HUES64 (cell line): ENCODE data around the gene KAZN.

ENCODE experiments used
- H3K27ac ChIP-seq: 2 replicates; pipeline ENCODE4 v1.7.0; 2013; ENCODE audit warnings: low read depth, low read length, inconsistent platforms
- H3K27me3 ChIP-seq: 2 replicates; pipeline ENCODE4 v1.6.1; 2013; ENCODE audit warnings: mild to moderate bottlenecking, low read length; ENCODE audit not compliant: insufficient read depth
- H3K36me3 ChIP-seq: 2 replicates; pipeline ENCODE4 v1.6.1; 2013; ENCODE audit warnings: mild to moderate bottlenecking, low read length; ENCODE audit not compliant: insufficient read depth
- H3K4me1 ChIP-seq: 2 replicates; pipeline ENCODE4 v1.6.1; 2013; ENCODE audit warnings: mild to moderate bottlenecking, low read length, moderate library complexity; ENCODE audit not compliant: insufficient read depth
- H3K4me3 ChIP-seq: 2 replicates; pipeline ENCODE4 v1.5.1; 2013; ENCODE audit warnings: mild to moderate bottlenecking, low read length, moderate library complexity
- H3K9ac ChIP-seq: 2 replicates; pipeline ENCODE4 v1.6.1; 2013; ENCODE audit warnings: mild to moderate bottlenecking, low read depth, low read length
- H3K9me3 ChIP-seq: 2 replicates; pipeline ENCODE4 v1.6.1; 2013; ENCODE audit warnings: low read depth, low read length; ENCODE audit not compliant: insufficient read depth
- WGBS: fragments of 150-250, 120-280 bp; methylation state at CpG from one replicate; pipeline ENCODE4 v1.1.7; 2013; ENCODE audit warnings: missing lambda C conversion rate; 5-methylcytosine and 5-hydroxymethylcytosine counted together

Gene KAZN

GRCh38 chr1:15018767-15019166 is 420.3 kb downstream of the KAZN start:
- no peak overlapping the region for H3K4me3 ChIP-seq
- H3K9ac ChIP-seq: no peak overlapping the region
- no peaks in the 10 kb centered on the region for H3K9me3 ChIP-seq
- WGBS: 92% methylated on average over 4 of the region's 4 CpGs
- no peaks in the 10 kb centered on the region for H3K36me3 ChIP-seq
- no peak overlapping the region for H3K27ac ChIP-seq
- no peaks in the 10 kb centered on the region for H3K4me1 ChIP-seq
- no peaks in the 10 kb centered on the region for H3K27me3 ChIP-seq

- H3K9ac ChIP-seq: no peak overlapping the region
- H3K27me3 ChIP-seq: no peaks in the 10 kb centered on the region
- H3K27ac ChIP-seq: no peak overlapping the region
- no peaks in the 10 kb centered on the region for H3K36me3 ChIP-seq
- WGBS: 62% methylated on average over 14 of the region's 18 CpGs
- no peak overlapping the region for H3K4me3 ChIP-seq
- H3K9me3 ChIP-seq: no peaks in the 10 kb centered on the region
- no peaks in the 10 kb centered on the region for H3K4me1 ChIP-seq
Observed at GRCh38 chr1:15020943-15021745, 422.7 kb downstream of the KAZN start.

DNA sequence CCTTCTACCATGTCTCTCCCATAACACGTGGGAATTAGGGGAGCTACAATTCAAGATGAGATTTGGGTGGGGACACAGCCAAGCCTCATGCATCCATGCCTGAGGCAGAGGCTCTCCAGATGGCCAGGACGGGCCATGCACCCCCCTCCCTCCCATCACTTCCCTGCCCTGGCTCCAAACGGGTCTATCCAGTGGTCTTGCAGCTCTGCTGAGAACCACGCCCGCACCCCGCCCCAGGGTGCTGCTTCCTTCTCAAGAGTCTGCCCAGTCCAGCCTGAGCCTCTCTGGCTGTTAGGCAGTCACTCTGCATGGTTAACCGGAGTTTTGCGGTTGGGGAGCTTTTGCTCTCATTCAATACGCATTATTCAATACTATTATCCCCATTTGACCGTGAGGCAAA is 423.6 kb downstream of the KAZN start:
- H3K27ac ChIP-seq: no peak overlapping the region
- H3K9ac ChIP-seq: no peak overlapping the region
- no peak overlapping the region for H3K4me3 ChIP-seq
- no peaks in the 10 kb centered on the region for H3K9me3 ChIP-seq
- no peaks in the 10 kb centered on the region for H3K4me1 ChIP-seq
- H3K27me3 ChIP-seq: no peaks in the 10 kb centered on the region
- H3K36me3 ChIP-seq: no peaks in the 10 kb centered on the region
- WGBS: 94% methylated on average over 10 of the region's 10 CpGs

DNA sequence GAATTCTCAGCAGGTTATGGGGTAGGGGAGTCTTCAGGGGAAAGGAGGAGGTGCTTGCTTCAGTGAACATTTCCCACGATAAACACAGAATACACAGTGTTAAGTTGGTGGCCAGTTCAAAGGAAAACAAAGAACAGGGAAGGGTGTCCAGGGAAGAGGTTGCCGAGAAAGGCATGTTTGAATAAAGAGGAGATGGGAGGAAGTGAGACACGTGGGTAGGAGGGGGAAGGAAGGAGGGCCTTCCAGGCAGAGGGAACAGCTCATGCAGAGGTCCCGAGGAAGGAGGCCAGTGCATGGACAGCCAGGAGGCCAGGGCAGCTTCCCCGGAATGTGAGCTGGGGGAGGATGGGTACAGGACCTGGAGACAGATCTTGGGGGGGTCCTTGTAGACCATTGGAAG is 424.7 kb downstream of the KAZN start:
- Histone ChIP-seq H3K27me3 (no peaks in the 10 kb centered on the region), H3K9ac (no peak overlapping the region), H3K4me1 (no peaks in the 10 kb centered on the region), H3K36me3 (no peaks in the 10 kb centered on the region), H3K9me3 (no peaks in the 10 kb centered on the region), H3K27ac (no peak overlapping the region), H3K4me3 (no peak overlapping the region)
- WGBS: 71% methylated on average over 5 of the region's 5 CpGs

DNA sequence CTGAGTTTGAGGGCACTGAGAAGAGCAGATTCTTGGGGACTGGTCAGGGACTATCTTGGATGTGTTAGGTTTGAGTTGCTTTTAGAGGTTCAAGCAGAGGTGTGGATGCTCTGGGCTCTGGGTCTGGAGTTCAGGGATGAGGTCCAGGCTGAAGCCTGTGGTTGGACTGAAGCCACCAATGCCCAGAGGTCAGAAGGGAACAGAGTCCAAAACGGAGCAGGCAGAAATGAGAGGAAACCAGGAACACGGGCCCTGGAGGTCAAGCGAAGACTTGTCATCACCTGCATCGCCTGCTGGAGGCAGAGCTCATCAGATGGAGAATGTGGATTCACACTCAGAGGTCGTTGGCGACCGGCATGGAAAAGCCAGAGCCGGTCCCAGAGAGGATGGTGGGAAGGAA is 425.5 kb downstream of the KAZN start:
- no peaks in the 10 kb centered on the region for H3K9me3 ChIP-seq
- no peak overlapping the region for H3K27ac ChIP-seq
- H3K4me1 ChIP-seq: no peaks in the 10 kb centered on the region
- no peak overlapping the region for H3K9ac ChIP-seq
- H3K36me3 ChIP-seq: no peaks in the 10 kb centered on the region
- H3K4me3 ChIP-seq: no peak overlapping the region
- no peaks in the 10 kb centered on the region for H3K27me3 ChIP-seq
- WGBS: 83% methylated on average over 8 of the region's 8 CpGs

GRCh38 chr1:15026117-15026489 is 427.6 kb downstream of the KAZN start:
- WGBS: 89% methylated on average over 4 of the region's 4 CpGs
- H3K4me3 ChIP-seq: no peak overlapping the region
- no peaks in the 10 kb centered on the region for H3K36me3 ChIP-seq
- no peaks in the 10 kb centered on the region for H3K27me3 ChIP-seq
- H3K9ac ChIP-seq: no peak overlapping the region
- no peaks in the 10 kb centered on the region for H3K4me1 ChIP-seq
- no peak overlapping the region for H3K27ac ChIP-seq
- no peaks in the 10 kb centered on the region for H3K9me3 ChIP-seq

GRCh38 chr1:15027515-15027986 is 429.1 kb downstream of the KAZN start:
- 64% methylated on average over 12 of the region's 12 CpGs for WGBS
- Histone ChIP-seq H3K36me3 (no peaks in the 10 kb centered on the region), H3K27ac (no peak overlapping the region), H3K9ac (no peak overlapping the region), H3K9me3 (no peaks in the 10 kb centered on the region), H3K4me1 (no peaks in the 10 kb centered on the region), H3K4me3 (no peak overlapping the region), H3K27me3 (no peaks in the 10 kb centered on the region)

DNA sequence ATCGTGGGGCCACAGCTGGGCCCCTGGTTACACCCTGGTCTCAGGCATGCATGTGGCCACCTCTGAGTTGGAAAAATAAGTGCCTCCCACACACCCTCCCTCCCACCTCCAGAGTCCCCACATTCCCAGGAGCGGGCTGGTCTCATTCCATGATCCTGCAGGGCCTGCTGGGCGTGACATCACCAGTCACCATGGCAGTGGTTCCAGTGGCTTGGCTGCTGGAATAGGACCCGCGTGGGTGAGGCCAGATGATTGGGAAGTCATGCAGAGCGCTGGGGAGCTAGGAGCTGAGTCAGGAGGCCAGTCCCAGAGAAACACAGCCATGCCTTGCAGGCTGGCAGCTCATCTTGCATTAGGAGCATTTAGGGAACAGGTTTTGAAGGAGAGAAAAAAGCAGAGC is 429.6 kb downstream of the KAZN start:
- Histone ChIP-seq H3K27me3 (no peaks in the 10 kb centered on the region), H3K4me1 (no peaks in the 10 kb centered on the region), H3K36me3 (no peaks in the 10 kb centered on the region), H3K27ac (no peak overlapping the region), H3K9ac (no peak overlapping the region), H3K4me3 (no peak overlapping the region), H3K9me3 (no peaks in the 10 kb centered on the region)
- 77% methylated on average over 6 of the region's 6 CpGs for WGBS

DNA sequence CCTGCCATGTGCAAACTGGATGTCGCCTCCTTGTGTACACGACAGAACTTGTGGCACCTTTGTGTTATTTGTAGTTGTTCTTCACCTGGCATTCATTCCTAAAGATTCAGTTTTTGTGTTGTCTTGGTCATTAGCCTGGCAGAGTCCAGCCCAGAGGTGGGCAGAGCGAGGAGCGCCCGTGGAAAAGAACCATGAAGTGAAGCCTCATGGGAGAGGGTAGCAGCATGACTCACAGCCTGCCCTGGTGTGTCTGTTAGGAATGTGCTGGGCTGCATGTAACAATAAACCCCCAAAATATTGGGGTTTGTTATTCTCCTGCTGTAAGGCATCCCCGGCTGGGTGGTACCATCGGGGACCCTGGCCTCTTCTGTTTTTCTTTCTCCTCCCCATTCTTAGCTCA is 430.1 kb downstream of the KAZN start:
- H3K4me1 ChIP-seq: no peaks in the 10 kb centered on the region
- no peaks in the 10 kb centered on the region for H3K36me3 ChIP-seq
- WGBS: 93% methylated on average over 7 of the region's 7 CpGs
- no peak overlapping the region for H3K27ac ChIP-seq
- no peak overlapping the region for H3K4me3 ChIP-seq
- H3K9ac ChIP-seq: no peak overlapping the region
- H3K9me3 ChIP-seq: no peaks in the 10 kb centered on the region
- H3K27me3 ChIP-seq: no peaks in the 10 kb centered on the region

GRCh38 chr1:15029036-15029435 is 430.6 kb downstream of the KAZN start:
- 95% methylated on average over 6 of the region's 6 CpGs for WGBS
- Histone ChIP-seq H3K27ac (no peak overlapping the region), H3K36me3 (no peaks in the 10 kb centered on the region), H3K4me1 (no peaks in the 10 kb centered on the region), H3K4me3 (no peak overlapping the region), H3K9me3 (no peaks in the 10 kb centered on the region), H3K9ac (no peak overlapping the region), H3K27me3 (no peaks in the 10 kb centered on the region)

DNA sequence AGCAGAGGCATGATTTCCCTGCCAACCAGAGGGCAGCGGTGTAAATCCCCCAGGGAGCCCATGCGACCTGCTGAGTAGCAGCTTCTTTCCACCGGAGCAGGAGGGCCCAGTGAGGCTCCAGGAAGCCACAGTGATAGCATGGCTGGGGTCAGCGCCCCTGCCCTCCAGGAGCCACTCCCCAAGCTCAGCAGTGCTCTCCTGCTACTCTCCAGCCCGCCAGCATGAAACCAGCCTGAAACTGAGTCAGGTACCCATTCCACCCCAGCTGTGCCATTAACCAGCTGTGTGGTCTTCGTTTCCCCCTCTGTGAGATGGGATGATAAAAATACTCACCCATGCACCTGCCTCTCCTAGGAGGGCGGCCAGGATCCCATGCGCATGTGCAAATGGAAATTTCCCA is 431.3 kb downstream of the KAZN start:
- no peak overlapping the region for H3K9ac ChIP-seq
- no peaks in the 10 kb centered on the region for H3K9me3 ChIP-seq
- H3K27me3 ChIP-seq: no peaks in the 10 kb centered on the region
- H3K36me3 ChIP-seq: no peaks in the 10 kb centered on the region
- no peak overlapping the region for H3K4me3 ChIP-seq
- no peak overlapping the region for H3K27ac ChIP-seq
- WGBS: 70% methylated on average over 8 of the region's 8 CpGs
- no peaks in the 10 kb centered on the region for H3K4me1 ChIP-seq
